ENCODE results near the gene GPC5.

DNA sequence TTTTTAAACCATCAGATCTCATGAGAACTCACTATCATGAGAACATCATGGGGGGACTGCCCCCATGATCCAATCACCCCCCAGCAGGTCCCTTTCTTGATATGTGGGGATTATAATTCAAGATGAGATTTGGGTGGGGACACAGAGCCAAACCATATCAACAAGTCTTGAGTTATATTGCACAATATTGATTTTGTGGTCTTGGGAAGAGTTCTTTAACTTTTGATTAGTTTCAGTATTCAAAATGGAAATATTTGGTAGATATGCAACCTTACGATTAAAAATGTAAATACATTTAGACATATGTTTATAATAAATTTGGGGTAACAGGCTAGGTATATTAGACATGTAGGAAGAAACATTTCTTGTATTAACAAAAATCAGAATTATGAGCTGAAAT, 188.2 kb downstream of the GPC5 start:
- TF ChIP-seq, protein P1, sequence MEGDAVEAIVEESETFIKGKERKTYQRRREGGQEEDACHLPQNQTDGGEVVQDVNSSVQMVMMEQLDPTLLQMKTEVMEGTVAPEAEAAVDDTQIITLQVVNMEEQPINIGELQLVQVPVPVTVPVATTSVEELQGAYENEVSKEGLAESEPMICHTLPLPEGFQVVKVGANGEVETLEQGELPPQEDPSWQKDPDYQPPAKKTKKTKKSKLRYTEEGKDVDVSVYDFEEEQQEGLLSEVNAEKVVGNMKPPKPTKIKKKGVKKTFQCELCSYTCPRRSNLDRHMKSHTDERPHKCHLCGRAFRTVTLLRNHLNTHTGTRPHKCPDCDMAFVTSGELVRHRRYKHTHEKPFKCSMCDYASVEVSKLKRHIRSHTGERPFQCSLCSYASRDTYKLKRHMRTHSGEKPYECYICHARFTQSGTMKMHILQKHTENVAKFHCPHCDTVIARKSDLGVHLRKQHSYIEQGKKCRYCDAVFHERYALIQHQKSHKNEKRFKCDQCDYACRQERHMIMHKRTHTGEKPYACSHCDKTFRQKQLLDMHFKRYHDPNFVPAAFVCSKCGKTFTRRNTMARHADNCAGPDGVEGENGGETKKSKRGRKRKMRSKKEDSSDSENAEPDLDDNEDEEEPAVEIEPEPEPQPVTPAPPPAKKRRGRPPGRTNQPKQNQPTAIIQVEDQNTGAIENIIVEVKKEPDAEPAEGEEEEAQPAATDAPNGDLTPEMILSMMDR (IDR thresholded peaks at IDR 0.05; ENCODE audit: low read length): no peak
- no peak for TF ChIP-seq EZH2 (IDR thresholded peaks at IDR 0.05; ENCODE audit: borderline replicate concordance, low read length)

All from OCI-LY1 (cell line).